Stimulated activated CD8-positive, alpha-beta memory T cell treated with anti-CD3 and anti-CD28 coated beads, Interleukin-4, amount 100 ng/mL, for 48 hours (primary cell): ENCODE data around the gene UBE2E2.

Source experiments
- DNase-seq: peaks from one replicate; pipeline ENCODE4 v3.0.0-alpha.2; 2020

Gene UBE2E2

GRCh38 chr3:23485922-23486321 lies 282.8 kb downstream of the UBE2E2 start:
- no peak for DNase-seq

GRCh38 chr3:23487015-23487414 lies 283.9 kb downstream of the UBE2E2 start:
- DNase-seq: no peak

GRCh38 chr3:23488618-23489017 lies 285.5 kb downstream of the UBE2E2 start:
- DNase-seq: no peak

GRCh38 chr3:23489300-23490158 lies 286.4 kb downstream of the UBE2E2 start:
- DNase-seq: no peak

- DNase-seq: no peak
Observed at GRCh38 chr3:23490459-23490858, 287.3 kb downstream of the UBE2E2 start.

GRCh38 chr3:23492057-23492456 lies 288.9 kb downstream of the UBE2E2 start:
- no peak for DNase-seq

GRCh38 chr3:23493889-23494288 lies 290.8 kb downstream of the UBE2E2 start:
- DNase-seq: no peak

GRCh38 chr3:23494967-23495366 lies 291.8 kb downstream of the UBE2E2 start:
- no peak for DNase-seq

- no peak for DNase-seq
Observed at GRCh38 chr3:23495507-23495906, 292.4 kb downstream of the UBE2E2 start.

GRCh38 chr3:23496165-23496564 lies 293.0 kb downstream of the UBE2E2 start:
- DNase-seq: no peak

- DNase-seq: no peak
Observed at GRCh38 chr3:23497156-23497555, 294.0 kb downstream of the UBE2E2 start.

GRCh38 chr3:23501201-23501802 lies 298.2 kb downstream of the UBE2E2 start:
- DNase-seq: no peak

GRCh38 chr3:23508464-23508863 lies 305.3 kb downstream of the UBE2E2 start:
- DNase-seq: no peak

GRCh38 chr3:23518441-23518840 lies 315.3 kb downstream of the UBE2E2 start:
- DNase-seq: no peak

GRCh38 chr3:23519314-23520208 lies 316.4 kb downstream of the UBE2E2 start:
- DNase-seq: no peak

GRCh38 chr3:23527326-23527725 lies 324.2 kb downstream of the UBE2E2 start:
- DNase-seq: no peak

- DNase-seq: no peak
Observed at GRCh38 chr3:23533596-23533995, 330.5 kb downstream of the UBE2E2 start.

GRCh38 chr3:23533996-23534395 lies 330.9 kb downstream of the UBE2E2 start:
- no peak for DNase-seq

- no peak for DNase-seq
Observed at GRCh38 chr3:23537101-23537551, 334.0 kb downstream of the UBE2E2 start.

- DNase-seq: no peak
Observed at GRCh38 chr3:23539185-23539584, 336.1 kb downstream of the UBE2E2 start.

GRCh38 chr3:23540600-23540999 lies 337.5 kb downstream of the UBE2E2 start:
- no peak for DNase-seq

- DNase-seq: no peak
Observed at GRCh38 chr3:23542079-23542478, 339.0 kb downstream of the UBE2E2 start.

GRCh38 chr3:23546181-23546580 lies 343.1 kb downstream of the UBE2E2 start:
- no peak for DNase-seq
